ENCODE results near the gene SPC24.

- TF ChIP-seq CTCF (IDR thresholded peaks at IDR 0.05) = no peak
- no peak for TF ChIP-seq POLR2A (IDR thresholded peaks at IDR 0.05)
These were observed 46.8 kb downstream of the SPC24 start for GRCh38 chr19:11108746-11109145.
